Right cardiac atrium (tissue), 5 donors: ENCODE results near the gene SH2D1B. TPM values are rescaled to one million over a fixed set of nuclear protein-coding genes. Genes with fewer than 3 reads are reported as not detected.

Experiments used
- ATAC-seq, 2 donors: fragments of 200-7000 bp; cut with Tn5 transposase; one replicate each; pipeline versions ENCODE4 v1.8.0 to v1.9.1; 2020; ENCODE audit warnings: moderate library complexity in 2 of 2, mild to moderate bottlenecking in 1 of 2
- DNase-seq, 3 donors: peaks; one replicate each; pipeline ENCODE4 v3.0.0-alpha.2; 2020
- H3K27ac ChIP-seq: one replicate; pipeline ENCODE4 v1.5.1; 2013; ENCODE audit warnings: mild to moderate bottlenecking, low read length, control low read depth, moderate library complexity
- H3K27me3 ChIP-seq: one replicate; pipeline ENCODE4 v1.6.1; 2013; ENCODE audit not compliant: control insufficient read depth, insufficient read depth
- H3K4me1 ChIP-seq: one replicate; pipeline ENCODE4 v1.6.1; 2013; ENCODE audit warnings: low read length; ENCODE audit not compliant: control insufficient read depth, insufficient read depth
- H3K4me3 ChIP-seq: one replicate; pipeline ENCODE4 v1.5.1; 2013; ENCODE audit warnings: low read length, control low read depth
- H3K9me3 ChIP-seq: one replicate; pipeline ENCODE4 v1.6.1; 2013; ENCODE audit warnings: low read length; ENCODE audit not compliant: control insufficient read depth
- WGBS: extraction: QIAGEN DNeasy Blood & Tissue Kit; methylation state at CpG from one replicate; pipeline ENCODE4 v1.1.7; 2013; 5-methylcytosine and 5-hydroxymethylcytosine counted together
- intact Hi-C, 4 donors: fragments of 100-400 bp; cut with DNase I; formaldehyde crosslinking; loops; one replicate each; pipeline versions ENCODE4 v1.11.0 to v1.14.0; 2022 to 2023
- polyA plus RNA-seq: library from polyadenylated mRNA; stranded (reverse); fragments of 200-250 nt; gene quantifications from one replicate; pipeline ENCODE4 v1.2.3, GENCODE V29; 2013
- total RNA-seq, 4 donors: library from RNA; stranded (reverse); fragmentation: NEBNext Ultra II Directional; extraction: Animal tissue kit (Norgen Biotek cat#: 25700); gene quantifications; one replicate each; pipeline ENCODE4 v1.2.1, GENCODE V29; 2021
- donor health status: healthy with polysubstance abuse.
- donor health status: DM: no; HTN: yes; CAD: no.
- donor health status: DM: no; HTN: no; CAD: no.
- donor health status: DM: no; HTN: yes; CAD: no; lungs with severe emphysema.
- donor health status: DM: yes; HTN: yes; CAD: no.

Gene SH2D1B
- total and polyA plus RNA-seq, 5 donors, result 0.05 to 0.35 (median 0.11) TPM; not detected in 2

GRCh38 chr1:162388083-162388594 lies 23.8 kb downstream of the SH2D1B start:
- no peak for DNase-seq
- intact Hi-C loops, result loop anchor here in 1 of 4 donors (5.0 kb wide), 1 partner anchor 331 kb away; no protein-coding TSS in a partner anchor
- Histone ChIP-seq H3K27ac (no peak overlapping the region), H3K9me3 (no peaks in the 10 kb centered on the region), H3K4me3 (no peak overlapping the region), H3K27me3 (no peaks in the 10 kb centered on the region), H3K4me1 (no peaks in the 10 kb centered on the region)
- WGBS, result 84% methylated on average over 8 of the region's 8 CpGs
- ATAC-seq, result no peak

- no peaks in the 10 kb centered on the region for H3K9me3 ChIP-seq
- no peaks in the 10 kb centered on the region for H3K27me3 ChIP-seq
- DNase-seq, result no peak
- intact Hi-C loops, result loop anchor here in 1 of 4 donors (5.0 kb wide), 1 partner anchor 330 kb away; no protein-coding TSS in a partner anchor
- WGBS, result 59% methylated on average over 20 of the region's 20 CpGs
- H3K4me1 ChIP-seq, result no peaks in the 10 kb centered on the region
- no peak overlapping the region for H3K4me3 ChIP-seq
- H3K27ac ChIP-seq, result no peak overlapping the region
- no peak for ATAC-seq
Observed at GRCh38 chr1:162387226-162388082, 24.5 kb downstream of the SH2D1B start.

DNA sequence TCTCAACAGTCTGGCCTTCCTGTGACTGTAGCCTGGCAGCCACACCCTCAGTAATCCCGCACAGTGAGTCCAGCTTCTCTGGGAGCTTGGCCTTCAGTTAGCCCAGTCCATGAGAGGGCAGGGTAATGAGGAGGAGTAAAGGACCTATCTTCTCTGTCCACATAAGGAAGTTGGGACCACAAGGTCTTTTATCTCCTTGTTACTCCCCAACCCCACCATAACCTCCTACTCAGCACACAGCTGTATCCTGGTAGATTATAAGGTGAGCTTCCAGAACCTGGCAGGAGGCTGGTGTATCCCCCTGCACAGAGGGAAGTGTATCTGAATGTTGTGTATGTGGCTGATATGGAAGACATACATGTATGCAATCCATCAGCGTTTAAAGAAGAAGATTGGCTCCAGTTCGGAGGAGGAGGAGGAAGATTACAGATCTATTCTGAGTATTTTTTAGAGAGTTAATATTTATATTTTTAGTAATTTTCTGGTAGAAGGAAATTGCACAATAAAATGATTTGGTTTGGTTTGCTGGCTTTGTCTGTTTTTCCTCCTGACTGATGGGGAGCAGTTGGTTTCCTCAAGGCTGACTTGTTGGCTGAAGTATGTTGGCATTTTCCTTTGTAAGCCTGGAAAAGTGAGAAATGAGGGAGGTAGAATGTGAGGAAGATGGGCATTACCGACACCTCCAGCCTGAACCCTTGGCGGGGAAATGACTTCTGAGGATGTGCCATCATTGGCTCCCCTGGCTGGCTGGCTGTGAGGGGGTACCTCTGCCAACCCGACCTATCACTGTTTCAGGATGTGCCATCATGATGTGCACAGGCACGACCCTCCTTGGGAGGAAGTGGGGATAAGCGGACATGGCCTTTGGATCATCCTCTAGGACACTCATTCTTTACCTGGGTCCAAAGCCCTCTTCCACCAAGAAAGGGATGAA lies 25.4 kb downstream of the SH2D1B start:
- DNase-seq (no peak), ATAC-seq (no peak)
- no peaks in the 10 kb centered on the region for H3K4me1 ChIP-seq
- intact Hi-C loops, result loop anchor here in 1 of 4 donors (5.0 kb wide), 1 partner anchor 329 kb away; no protein-coding TSS in a partner anchor
- WGBS, result 87% methylated on average over 8 of the region's 8 CpGs
- no peak overlapping the region for H3K4me3 ChIP-seq
- no peak overlapping the region for H3K27ac ChIP-seq
- H3K27me3 ChIP-seq, result no peaks in the 10 kb centered on the region
- H3K9me3 ChIP-seq, result no peaks in the 10 kb centered on the region

- DNase-seq (no peak), ATAC-seq (no peak)
- WGBS, result 79% methylated on average over 3 of the region's 3 CpGs
- Histone ChIP-seq H3K27me3 (no peaks in the 10 kb centered on the region), H3K9me3 (no peaks in the 10 kb centered on the region), H3K4me3 (no peak overlapping the region), H3K4me1 (no peaks in the 10 kb centered on the region), H3K27ac (no peak overlapping the region)
- intact Hi-C loops, result loop anchor here in 1 of 4 donors (5.0 kb wide), 1 partner anchor 328 kb away; no protein-coding TSS in a partner anchor
Observed at GRCh38 chr1:162385702-162386101, 26.2 kb downstream of the SH2D1B start.

DNA sequence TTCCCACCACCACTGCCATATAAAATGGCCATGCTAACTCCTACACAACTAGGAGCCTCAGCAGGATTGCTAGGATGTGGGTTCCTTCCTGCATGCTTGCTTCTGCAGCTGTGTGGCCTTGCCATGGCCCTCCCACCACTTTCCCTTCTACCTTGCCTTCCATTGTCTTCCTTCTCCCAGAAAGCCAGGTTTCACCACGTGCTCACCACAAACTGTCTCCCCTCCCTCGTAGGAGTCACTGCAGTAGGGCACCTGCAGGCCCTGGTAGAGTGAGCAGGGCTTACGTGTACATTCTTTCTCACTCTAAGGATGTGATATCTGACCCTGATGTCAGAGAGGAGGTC lies 26.7 kb downstream of the SH2D1B start:
- Histone ChIP-seq H3K27ac (no peak overlapping the region), H3K9me3 (no peaks in the 10 kb centered on the region), H3K4me3 (no peak overlapping the region), H3K27me3 (no peaks in the 10 kb centered on the region), H3K4me1 (no peaks in the 10 kb centered on the region)
- ATAC-seq (no peak), DNase-seq (no peak)
- intact Hi-C loops, result loop anchor here in 1 of 4 donors (5.0 kb wide), 1 partner anchor 328 kb away; no protein-coding TSS in a partner anchor
- WGBS, result 78% methylated on average over 3 of the region's 3 CpGs

DNA sequence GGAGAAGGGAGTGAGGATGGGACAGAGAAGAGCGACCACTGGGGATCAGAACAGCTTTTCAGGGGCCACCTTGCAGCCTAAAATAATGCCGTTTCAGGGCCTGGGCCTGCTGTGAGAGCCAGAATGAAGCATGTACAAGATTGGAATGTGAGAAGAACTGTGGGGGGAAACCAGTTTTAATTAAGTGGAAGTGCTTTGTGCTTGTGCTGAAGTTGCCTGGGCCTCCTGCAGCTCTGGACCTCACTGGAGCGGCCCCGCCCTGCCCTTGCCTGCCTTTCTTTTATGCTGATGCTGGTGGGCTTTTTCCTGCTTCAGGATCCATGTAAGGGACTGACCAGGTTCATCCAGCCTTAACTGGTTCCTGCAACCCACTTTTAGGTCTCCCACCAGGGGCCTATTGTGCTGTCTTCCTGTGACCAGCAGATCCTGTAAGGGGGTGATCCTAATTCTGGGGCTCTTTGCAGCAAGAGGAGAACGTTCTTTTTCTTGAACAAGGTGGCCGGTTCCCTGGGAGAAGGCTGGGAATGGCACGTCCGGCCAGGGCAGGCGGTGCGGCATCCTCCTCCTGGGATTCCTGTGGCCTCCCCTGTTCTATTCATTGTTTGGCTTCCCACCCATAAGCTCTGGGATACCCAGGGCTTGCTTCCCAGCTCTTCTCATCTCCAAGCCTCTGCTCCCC lies 27.2 kb downstream of the SH2D1B start:
- H3K9me3 ChIP-seq, result no peaks in the 10 kb centered on the region
- intact Hi-C loops, result loop anchor here in 1 of 4 donors (5.0 kb wide), 1 partner anchor 327 kb away; no protein-coding TSS in a partner anchor
- 97% methylated on average over 10 of the region's 10 CpGs for WGBS
- no peak overlapping the region for H3K4me3 ChIP-seq
- DNase-seq (no peak), ATAC-seq (no peak)
- no peak overlapping the region for H3K27ac ChIP-seq
- no peaks in the 10 kb centered on the region for H3K27me3 ChIP-seq
- no peaks in the 10 kb centered on the region for H3K4me1 ChIP-seq

DNA sequence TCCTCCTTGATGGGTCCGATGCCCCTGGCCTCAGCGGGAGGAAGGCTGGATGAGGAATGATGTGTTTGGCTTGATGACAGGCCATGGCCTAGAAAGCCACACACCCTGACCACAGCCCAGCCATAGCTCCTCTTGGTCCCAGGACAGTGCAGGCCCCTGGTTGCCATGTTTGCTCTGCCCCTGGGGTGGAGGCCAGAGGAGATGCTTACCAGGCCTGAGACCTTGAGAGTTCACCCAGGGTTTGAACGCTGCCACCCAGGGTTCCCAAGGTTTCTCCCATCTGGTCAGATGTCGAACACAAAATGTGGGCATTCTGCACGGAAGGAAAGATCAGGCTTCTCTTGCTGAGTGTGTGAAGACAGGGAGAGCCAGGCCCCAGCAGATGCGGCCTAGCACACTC lies 27.8 kb downstream of the SH2D1B start:
- H3K27ac ChIP-seq, result no peak overlapping the region

GRCh38 chr1:162383516-162383915 lies 28.4 kb downstream of the SH2D1B start:
- intact Hi-C loops, result no loop called here
- DNase-seq, result no peak
- H3K27ac ChIP-seq, result no peak overlapping the region
- H3K4me1 ChIP-seq, result no peaks in the 10 kb centered on the region
- no peak for ATAC-seq
- H3K27me3 ChIP-seq, result no peaks in the 10 kb centered on the region
- no peaks in the 10 kb centered on the region for H3K9me3 ChIP-seq
- WGBS, result 87% methylated on average over 8 of the region's 8 CpGs
- H3K4me3 ChIP-seq, result no peak overlapping the region

More for the DNA sequence above, 27.8 kb downstream of the SH2D1B start:
- DNase-seq, result no peak
- Histone ChIP-seq H3K4me3 (no peak overlapping the region), H3K4me1 (no peaks in the 10 kb centered on the region), H3K9me3 (no peaks in the 10 kb centered on the region), H3K27me3 (no peaks in the 10 kb centered on the region)
- WGBS, result 92% methylated on average over 6 of the region's 6 CpGs
- intact Hi-C loops, result no loop called here
- no peak for ATAC-seq

- no peaks in the 10 kb centered on the region for H3K9me3 ChIP-seq
- intact Hi-C loops, result no loop called here
- no peak overlapping the region for H3K27ac ChIP-seq
- H3K4me3 ChIP-seq, result no peak overlapping the region
- 91% methylated on average over 6 of the region's 6 CpGs for WGBS
- no peaks in the 10 kb centered on the region for H3K4me1 ChIP-seq
- ATAC-seq, result no peak
- H3K27me3 ChIP-seq, result no peaks in the 10 kb centered on the region
- no peak for DNase-seq
Observed at GRCh38 chr1:162383091-162383490, 28.8 kb downstream of the SH2D1B start.

DNA sequence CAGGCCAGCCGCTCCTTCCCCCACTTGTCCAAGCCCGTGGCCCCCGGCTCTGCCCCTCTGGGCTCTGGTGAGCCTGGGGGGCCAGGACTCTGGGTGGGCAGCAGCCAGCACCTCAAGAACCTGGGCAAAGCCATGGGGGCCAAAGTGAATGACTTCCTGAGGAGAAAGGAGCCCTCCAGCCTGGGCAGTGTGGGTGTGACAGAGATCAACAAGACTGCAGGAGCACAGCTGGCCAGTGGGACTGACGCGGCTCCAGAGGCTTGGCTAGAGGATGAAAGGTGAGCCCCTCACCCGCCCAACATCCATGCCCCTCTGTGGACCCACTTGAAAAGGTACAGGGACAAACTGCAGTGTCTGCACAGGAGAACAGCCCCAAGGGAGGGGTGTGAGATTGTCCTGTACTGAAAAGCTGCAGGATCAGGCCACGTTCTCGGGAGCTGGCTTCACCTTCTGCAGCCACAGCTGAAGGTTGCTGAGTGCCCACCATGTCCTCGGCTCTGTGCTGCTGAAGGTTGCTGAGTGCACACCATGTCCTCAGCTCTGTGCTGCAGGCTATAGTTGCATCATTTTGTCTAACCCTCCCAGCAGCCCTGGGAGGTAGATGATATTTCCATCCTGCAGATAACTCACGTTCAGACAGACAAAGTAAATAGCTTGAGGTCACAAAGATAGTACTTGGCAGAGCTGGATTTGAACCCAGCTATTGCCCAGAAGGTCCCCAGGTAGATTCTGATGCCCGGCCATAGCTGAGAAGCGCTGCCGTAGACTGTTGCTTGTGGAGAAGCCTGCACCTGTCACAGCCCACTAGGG lies 29.8 kb downstream of the SH2D1B start:
- H3K4me1 ChIP-seq, result no peaks in the 10 kb centered on the region
- no peak overlapping the region for H3K4me3 ChIP-seq
- H3K27me3 ChIP-seq, result no peaks in the 10 kb centered on the region
- intact Hi-C loops, result no loop called here
- H3K27ac ChIP-seq, result no peak overlapping the region
- H3K9me3 ChIP-seq, result no peaks in the 10 kb centered on the region
- ATAC-seq (no peak), DNase-seq (no peak)
- WGBS, result 87% methylated on average over 13 of the region's 13 CpGs
